ENCODE data around the gene ANKRD44. TPM values are rescaled to one million over a fixed set of nuclear protein-coding genes. Genes with fewer than 3 reads are reported as not detected.

The ANKRD44 gene
- total RNA-seq, 1 experiment from 2014 or later: 0.68 TPM

- Mint-ChIP-seq H3K4me3 (no peak overlapping the region), H3K9me3 (no peaks in the 10 kb centered on the region), H3K27me3 (ENCODE audit: low read depth) (no peaks in the 10 kb centered on the region), H3K27ac (no peak overlapping the region), H3K4me1 (no peaks in the 10 kb centered on the region), H3K36me3 (no peaks in the 10 kb centered on the region)
- TF ChIP-seq ZNF281 (CRISPR knock-in tag; IDR thresholded peaks at IDR 0.05) (no peak), SP1 (CRISPR knock-in tag; conservative IDR thresholded peaks at IDR 0.05) (no peak), ATF6 (CRISPR knock-in tag; IDR thresholded peaks at IDR 0.05) (no peak), ZNF671 (CRISPR knock-in tag; IDR thresholded peaks at IDR 0.05) (no peak), E2F4 (CRISPR knock-in tag; IDR thresholded peaks at IDR 0.05; ENCODE audit: borderline replicate concordance, low read depth) (no peak)
- ChIA-PET POLR2A (no interaction called here), CTCF (interaction anchor here (1.4 kb wide), 1 partner anchor 106 kb away, joined by 4 read pairs; no protein-coding TSS in a partner anchor)
- no peak for ATAC-seq
- DNase-seq (ENCODE audit: low spot score): no peak
These were observed 36.2 kb downstream of the ANKRD44 start for GRCh38 chr2:197274349-197274748.

GRCh38 chr2:197273485-197273884 is 37.1 kb downstream of the ANKRD44 start:
- no peak for DNase-seq (ENCODE audit: low spot score)
- CTCF ChIA-PET: interaction anchor here (1.4 kb wide), 1 partner anchor 105 kb away, joined by 4 read pairs; no protein-coding TSS in a partner anchor
- H3K4me1 Mint-ChIP-seq: no peaks in the 10 kb centered on the region
- TF ChIP-seq ZNF423 (CRISPR knock-in tag; IDR thresholded peaks at IDR 0.05) (no peak), AR (CRISPR knock-in tag; IDR thresholded peaks at IDR 0.05) (no peak), TCF7 (CRISPR knock-in tag; IDR thresholded peaks at IDR 0.05; ENCODE audit: low read depth) (no peak), PRRX2 (CRISPR knock-in tag; IDR thresholded peaks at IDR 0.05) (no peak), E2F1 (CRISPR knock-in tag; IDR thresholded peaks at IDR 0.05) (no peak), EMX1 (CRISPR knock-in tag; IDR thresholded peaks at IDR 0.05) (no peak), ATF6 (CRISPR knock-in tag; IDR thresholded peaks at IDR 0.05) (no peak), SOX15 (CRISPR knock-in tag; IDR thresholded peaks at IDR 0.05) (no peak), MLX (CRISPR knock-in tag; IDR thresholded peaks at IDR 0.05) (no peak), ESRRA (CRISPR knock-in tag; IDR thresholded peaks at IDR 0.05; ENCODE audit: borderline replicate concordance) (no peak), KAT7 (CRISPR knock-in tag; IDR thresholded peaks at IDR 0.05; ENCODE audit: borderline replicate concordance) (no peak), ZSCAN18 (CRISPR knock-in tag; IDR thresholded peaks at IDR 0.05) (no peak), TP53 (CRISPR knock-in tag; IDR thresholded peaks at IDR 0.05) (no peak), RELA (CRISPR knock-in tag; IDR thresholded peaks at IDR 0.05; ENCODE audit: borderline replicate concordance) (no peak), IRF1 (CRISPR knock-in tag; IDR thresholded peaks at IDR 0.05) (no peak), ZNF232 (CRISPR knock-in tag; IDR thresholded peaks at IDR 0.05) (no peak)

More at GRCh38 chr2:197273485-197273884, 37.1 kb downstream of the ANKRD44 start:
- Mint-ChIP-seq H3K4me3 (no peak overlapping the region), H3K9me3 (no peaks in the 10 kb centered on the region), H3K36me3 (no peaks in the 10 kb centered on the region), H3K27me3 (ENCODE audit: low read depth) (no peaks in the 10 kb centered on the region), H3K27ac (no peak overlapping the region)
- POLR2A ChIA-PET: no interaction called here
- ATAC-seq: 0 out of 2 replicates have a peak, but pooled peaks have one; percentile 35
